GM19452 (cell line): ENCODE data around the gene RTP5.
"Not testable (repeated sequence)": the region's sequence is repeated elsewhere in the genome, so short reads cannot be mapped to it uniquely, and the experiment has no call there.

Experiments used
- ATAC-seq: cut with Tn5 transposase; IDR thresholded peaks from one replicate; pipeline ENCODE4 v1.9.1; 2021; ENCODE audit not compliant: unreplicated experiment

The RTP5 gene

DNA sequence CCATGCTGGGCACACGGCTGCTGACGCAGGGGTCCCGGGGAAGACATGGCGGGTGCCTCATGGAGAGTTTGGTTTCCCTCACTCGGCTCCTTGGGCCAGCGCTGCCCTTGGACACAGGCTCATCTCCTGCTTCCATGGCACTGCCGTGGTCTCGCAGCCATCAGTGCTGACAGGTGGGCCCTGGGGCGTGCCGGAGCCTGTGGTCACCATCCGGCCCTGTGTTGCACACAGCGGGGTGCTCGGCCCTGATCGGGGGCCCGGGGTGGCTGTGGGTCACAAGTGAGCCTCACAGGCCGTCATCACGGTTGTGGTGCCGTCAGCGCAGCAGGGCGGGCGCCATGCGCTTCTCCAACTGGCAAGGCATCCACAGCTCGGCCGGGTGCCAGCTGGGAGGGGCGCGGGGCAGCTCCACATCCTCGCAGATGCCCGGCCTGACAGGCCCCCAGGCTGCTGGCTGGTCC is 582 bp downstream of the RTP5 start:
- no peak for ATAC-seq

DNA sequence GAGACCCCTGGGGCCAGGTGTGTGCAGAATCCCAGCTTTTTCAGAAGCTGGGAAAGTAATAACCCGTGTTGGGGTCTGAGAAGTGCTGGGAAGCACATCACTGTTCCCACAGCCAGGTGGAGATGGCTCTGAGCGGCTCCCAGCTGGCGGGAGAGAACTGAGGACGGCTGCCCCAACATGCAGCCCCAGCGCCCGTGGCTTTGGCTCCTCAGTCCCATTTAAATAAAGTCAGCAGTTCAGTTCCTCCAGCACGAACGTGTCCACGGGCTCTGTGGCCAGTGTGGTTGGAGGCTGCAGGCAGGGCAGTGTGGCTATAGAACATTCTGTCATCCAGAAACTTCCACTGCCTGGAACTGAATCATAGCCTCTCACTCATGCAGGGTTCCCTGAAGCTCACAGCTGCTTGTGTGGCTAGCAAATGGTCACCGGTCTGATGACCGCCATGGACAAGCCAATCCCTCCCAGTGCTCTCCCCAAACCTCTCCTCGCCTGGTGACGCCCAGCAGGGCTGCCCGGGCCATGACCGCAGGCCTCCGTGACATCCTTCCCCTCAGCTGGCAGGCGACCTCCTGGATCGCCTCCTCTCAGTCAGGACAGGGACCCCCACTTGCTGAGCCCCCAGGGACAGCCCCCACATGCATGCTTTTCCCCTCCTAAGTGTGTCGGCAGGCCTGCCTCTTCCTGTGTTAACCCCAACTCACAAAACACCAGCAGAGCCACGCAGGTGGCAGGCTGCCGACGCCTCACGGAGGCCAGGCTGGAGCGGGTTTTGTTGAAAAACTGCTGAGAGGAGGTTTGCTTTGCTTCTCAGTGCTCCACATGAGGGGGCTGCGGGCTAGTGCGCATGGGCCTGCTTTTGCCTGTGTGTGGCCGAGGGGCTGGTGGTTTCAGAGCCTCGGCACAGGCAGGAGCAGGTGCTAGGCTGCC is 1.3 kb downstream of the RTP5 start:
- no peak for ATAC-seq

DNA sequence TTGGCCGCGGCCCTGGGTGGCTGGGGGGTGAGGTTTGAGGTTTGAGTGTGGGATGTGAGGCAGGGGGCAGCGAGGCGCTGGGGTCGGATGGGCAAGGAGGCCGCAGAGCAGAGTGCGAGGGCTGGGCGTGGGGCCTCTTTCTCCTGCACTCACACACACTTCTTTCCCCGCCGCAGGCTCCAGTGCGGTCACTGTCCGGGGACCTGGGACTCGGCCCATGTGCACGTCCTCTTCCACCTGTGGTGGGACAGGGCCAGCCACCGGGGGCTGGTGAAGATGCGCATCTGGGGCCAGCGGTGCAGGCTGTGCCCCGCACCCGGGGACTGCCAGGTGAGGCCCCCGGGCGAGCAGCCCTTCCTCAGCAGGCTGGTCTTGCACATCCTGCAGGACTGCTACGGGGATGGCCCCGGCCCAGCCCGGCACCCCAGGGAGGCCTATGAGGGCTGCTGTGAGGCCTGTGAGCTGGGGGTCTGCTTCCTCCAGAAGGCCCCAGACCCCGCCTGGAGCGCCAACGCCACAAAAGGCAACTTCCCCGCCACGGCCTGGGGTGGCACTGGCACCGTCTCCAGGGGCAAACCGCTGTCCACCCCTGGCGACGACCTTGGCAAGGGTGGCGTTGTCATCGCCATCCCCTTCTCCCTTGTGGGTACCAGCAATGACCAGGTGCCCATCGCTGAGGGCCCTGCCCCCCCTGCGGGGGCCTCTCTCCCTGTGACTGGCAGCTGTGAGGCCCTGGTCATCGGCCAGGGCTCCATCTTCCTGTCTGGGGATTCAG is 2.2 kb downstream of the RTP5 start:
- ATAC-seq = no peak

DNA sequence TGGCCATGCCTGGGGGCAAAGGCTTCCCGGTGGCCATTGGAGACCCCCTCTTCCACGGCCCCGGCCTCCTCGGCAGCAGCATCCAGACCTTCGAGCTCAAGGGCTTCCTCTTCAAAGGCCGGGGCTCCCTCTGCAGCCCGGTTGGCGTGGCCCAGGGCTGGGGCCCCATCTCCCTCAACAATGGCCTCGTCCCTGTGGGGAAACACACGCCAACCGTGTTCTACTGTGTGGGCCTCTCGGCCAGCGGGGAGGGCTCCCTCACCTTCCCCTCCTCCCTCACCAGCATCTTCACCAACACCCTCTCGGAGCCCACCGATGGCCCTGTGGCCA is 2.7 kb downstream of the RTP5 start:
- ATAC-seq = no peak

GRCh38 chr2:241873081-241873802 is 3.7 kb downstream of the RTP5 start:
- ATAC-seq = no peak

GRCh38 chr2:241873803-241874110 is 4.2 kb downstream of the RTP5 start:
- ATAC-seq = no peak

GRCh38 chr2:241874277-241874925 is 4.9 kb downstream of the RTP5 start:
- ATAC-seq = no peak

- ATAC-seq = not testable (repeated sequence)
These were observed 6.4 kb downstream of the RTP5 start for GRCh38 chr2:241875754-241876527.

DNA sequence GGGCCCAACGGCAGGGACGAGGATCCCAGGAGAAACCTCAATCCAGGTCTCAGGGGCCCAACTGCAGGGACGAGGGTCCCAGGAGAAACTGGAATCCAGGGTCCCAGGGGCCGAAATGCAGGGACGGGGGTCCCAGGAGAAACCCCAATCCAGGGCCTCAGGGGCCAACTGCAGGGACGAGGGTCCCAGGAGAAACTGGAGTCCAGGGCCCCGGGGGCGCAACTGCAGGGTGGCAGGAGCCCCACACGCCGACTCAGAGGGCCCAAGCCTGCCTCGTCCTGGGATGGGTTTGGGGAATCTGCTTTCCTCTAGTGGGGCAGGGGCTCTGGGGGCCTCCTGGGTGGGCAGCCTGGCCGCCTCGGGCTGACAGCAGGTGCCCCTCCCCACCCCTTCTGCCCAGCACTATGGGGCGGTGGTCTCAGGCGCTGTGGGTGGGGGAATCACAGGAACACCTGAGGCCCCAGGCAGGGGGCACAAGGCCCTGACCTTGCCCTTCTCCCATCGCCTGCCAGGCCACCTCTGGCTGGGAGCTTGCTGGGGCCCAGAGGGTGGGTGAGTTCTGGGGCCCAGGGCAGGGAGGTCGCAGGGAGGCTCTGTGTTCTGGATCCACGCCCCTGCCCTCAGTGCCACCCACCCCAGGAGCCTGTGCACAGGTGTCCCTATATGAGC is 7.1 kb downstream of the RTP5 start:
- ATAC-seq = no peak

GRCh38 chr2:241877197-241877685 is 7.7 kb downstream of the RTP5 start:
- ATAC-seq = no peak

DNA sequence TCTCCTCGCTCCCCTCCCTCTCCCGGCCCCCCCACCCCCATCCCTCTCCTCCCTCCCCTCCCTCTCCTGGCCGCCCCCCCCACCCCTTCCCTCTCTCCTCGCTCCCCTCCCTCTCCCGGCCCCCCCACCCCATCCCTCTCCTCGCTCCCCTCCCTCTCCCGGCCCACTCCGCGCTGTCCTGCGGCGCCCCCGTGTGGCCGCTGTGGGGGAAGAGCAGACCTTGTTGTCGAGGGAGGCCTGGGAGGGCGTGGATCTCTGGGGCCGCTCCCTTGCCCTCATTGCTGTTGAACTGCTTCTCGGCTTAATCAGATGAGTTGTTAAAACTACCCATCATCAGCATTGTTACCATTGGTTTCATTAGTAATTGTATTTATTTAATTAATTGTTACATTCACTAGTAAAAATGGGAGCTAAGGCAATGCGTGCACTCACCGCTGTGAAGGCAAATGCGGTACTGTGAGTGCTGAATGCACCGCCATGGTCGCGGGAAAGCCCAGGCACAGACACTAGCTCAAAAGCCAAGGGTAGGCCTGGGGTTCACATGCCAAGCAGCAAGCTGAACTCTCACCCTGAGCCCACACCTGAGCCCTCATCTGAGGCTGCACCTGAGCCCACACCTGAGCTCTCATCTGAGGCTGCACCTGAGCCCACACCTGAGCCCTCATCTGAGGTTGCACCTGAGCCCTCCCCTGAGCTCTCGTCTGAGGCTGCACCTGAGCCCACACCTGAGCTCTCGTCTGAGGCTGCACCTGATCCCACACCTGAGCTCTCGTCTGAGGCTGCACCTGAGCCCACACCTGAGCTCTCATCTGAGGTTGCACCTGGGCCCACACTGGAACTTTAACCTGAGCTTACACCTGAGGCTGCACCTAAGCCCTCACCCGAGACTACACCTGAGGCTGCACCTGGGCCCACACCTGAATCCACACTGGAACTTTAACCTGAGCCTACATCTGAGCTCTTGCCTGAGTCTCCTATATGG is 8.8 kb downstream of the RTP5 start:
- no peak for ATAC-seq

GRCh38 chr2:241879326-241879725 is 9.8 kb downstream of the RTP5 start:
- ATAC-seq = no peak

DNA sequence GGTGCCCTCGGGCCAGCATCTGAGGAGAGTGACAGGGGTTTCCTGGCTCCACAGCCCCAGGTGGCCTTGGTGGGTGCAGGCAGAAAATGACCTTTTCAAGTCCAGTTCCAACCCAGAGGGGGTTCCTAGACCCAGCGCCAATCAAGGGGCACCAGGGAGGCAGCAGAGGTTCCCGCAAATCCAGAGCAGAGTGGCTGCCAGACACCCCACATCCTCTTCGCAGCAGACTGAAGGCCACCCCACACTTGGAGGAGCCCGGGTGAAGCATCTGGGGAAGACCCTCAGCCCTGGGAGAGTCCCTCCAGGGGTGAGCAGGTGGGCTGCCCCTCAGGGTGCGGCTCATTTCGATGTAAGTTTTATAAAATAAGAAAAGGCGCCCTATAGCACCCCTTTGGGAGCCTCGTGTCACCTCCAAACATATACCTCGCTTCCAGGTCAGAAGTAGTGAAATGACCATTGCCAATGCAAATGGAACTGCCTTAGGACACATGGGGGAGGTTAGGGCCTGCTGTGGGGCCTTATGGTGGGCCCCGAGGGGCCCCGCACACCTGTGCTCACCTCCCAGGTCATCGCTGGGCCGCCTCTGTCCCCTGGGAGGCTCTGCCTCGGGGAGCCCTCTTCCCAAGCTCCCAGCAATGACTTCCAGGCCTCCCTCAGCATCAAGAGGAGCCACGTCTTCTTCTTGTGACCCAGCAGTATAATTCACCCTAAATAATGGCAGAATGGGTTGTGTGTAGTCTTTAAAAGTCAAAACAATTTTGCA is 11.0 kb downstream of the RTP5 start:
- no peak for ATAC-seq

- ATAC-seq = peak; percentile 62
These were observed 12.6 kb downstream of the RTP5 start for GRCh38 chr2:241882091-241882625.

GRCh38 chr2:241884951-241885290 is 15.4 kb downstream of the RTP5 start:
- no peak for ATAC-seq

GRCh38 chr2:241885291-241885945 is 15.9 kb downstream of the RTP5 start:
- ATAC-seq = no peak
